Measurements from ENCODE around the gene PI4KA.

The PI4KA gene

DNA sequence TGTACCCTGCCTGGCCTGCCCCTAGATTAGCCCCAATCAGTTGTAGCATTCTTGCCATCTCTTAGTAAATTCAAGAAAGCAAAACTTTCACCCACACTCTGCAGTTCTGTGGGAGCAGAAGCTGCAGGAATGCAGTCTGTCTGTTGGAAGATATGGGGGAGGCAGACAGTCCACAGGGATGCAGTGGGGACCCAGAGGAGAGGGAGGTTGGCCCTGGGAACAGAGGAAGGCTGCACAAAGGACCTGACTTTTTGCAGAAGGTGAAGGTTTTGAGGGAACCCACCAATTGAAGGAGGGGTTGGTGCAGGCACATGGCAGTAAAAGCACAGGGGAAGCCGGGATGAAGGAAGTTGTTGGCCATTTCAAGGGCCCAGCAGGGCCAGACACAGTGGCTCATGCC lies 16.7 kb upstream of the PI4KA start:
- TF ChIP-seq REST (IDR thresholded peaks at IDR 0.05; ENCODE audit: insufficient replicate concordance, low read depth) (no peak), GABPA (IDR thresholded peaks at IDR 0.05; ENCODE audit: low read depth) (no peak), SPI1 (IDR thresholded peaks at IDR 0.05; ENCODE audit: borderline replicate concordance, low read depth) (no peak), CTCF (IDR thresholded peaks at IDR 0.05; ENCODE audit: insufficient read depth, low read length) (no peak), POLR2AphosphoS5 (IDR thresholded peaks at IDR 0.05; ENCODE audit: low read depth) (no peak)
- no peak for DNase-seq (ENCODE audit: low read depth in 1 of 2, low spot score in 1 of 2)
- Histone ChIP-seq H3K27ac (replicated peaks) (no peak overlapping the region), H3K27me3 (ENCODE audit: insufficient read depth, poor library complexity, severe bottlenecking) (no peaks in the 10 kb centered on the region), H3K4me3 (replicated peaks; ENCODE audit: insufficient read depth, low read length) (no peak overlapping the region)

GRCh38 chr22:20873214-20873613 lies 14.6 kb upstream of the PI4KA start:
- no peaks in the 10 kb centered on the region for H3K27me3 ChIP-seq (ENCODE audit: insufficient read depth, poor library complexity, severe bottlenecking)
- DNase-seq (ENCODE audit: low read depth in 1 of 2, low spot score in 1 of 2) = no peak
- no peak overlapping the region for H3K27ac ChIP-seq (replicated peaks)
- no peak overlapping the region for H3K4me3 ChIP-seq (replicated peaks; ENCODE audit: insufficient read depth, low read length)
- TF ChIP-seq REST (IDR thresholded peaks at IDR 0.05; ENCODE audit: insufficient replicate concordance, low read depth) (no peak), SPI1 (IDR thresholded peaks at IDR 0.05; ENCODE audit: borderline replicate concordance, low read depth) (no peak), POLR2AphosphoS5 (IDR thresholded peaks at IDR 0.05; ENCODE audit: low read depth) (no peak), GABPA (IDR thresholded peaks at IDR 0.05; ENCODE audit: low read depth) (no peak)

GRCh38 chr22:20869234-20869633 lies 10.6 kb upstream of the PI4KA start:
- Histone ChIP-seq H3K27me3 (ENCODE audit: insufficient read depth, poor library complexity, severe bottlenecking) (no peaks in the 10 kb centered on the region), H3K27ac (replicated peaks) (no peak overlapping the region), H3K4me3 (replicated peaks; ENCODE audit: insufficient read depth, low read length) (no peak overlapping the region)
- no peak for DNase-seq (ENCODE audit: low read depth in 1 of 2, low spot score in 1 of 2)
- no peak for TF ChIP-seq GABPA (IDR thresholded peaks at IDR 0.05; ENCODE audit: low read depth)
- TF ChIP-seq REST (IDR thresholded peaks at IDR 0.05; ENCODE audit: insufficient replicate concordance, low read depth) = no peak
- TF ChIP-seq SPI1 (IDR thresholded peaks at IDR 0.05; ENCODE audit: borderline replicate concordance, low read depth) = no peak
- TF ChIP-seq POLR2AphosphoS5 (IDR thresholded peaks at IDR 0.05; ENCODE audit: low read depth) = no peak
- TF ChIP-seq CTCF (IDR thresholded peaks at IDR 0.05; ENCODE audit: insufficient read depth, low read length) = no peak

Data from HL-60 (cell line).